ENCODE data around the gene PSMD14. TPM values are rescaled to one million over a fixed set of nuclear protein-coding genes. Genes with fewer than 3 reads are reported as not detected.
A peak's percentile ranks its signal among the peaks of the same experiment; 100 is the strongest.

PSMD14 gene
- total and polyA plus RNA-seq, 2 of the 8 experiments (the other 6 are each of a cell fraction or from before 2014, with no cell fraction given) = 53.9 to 88.7 TPM

DNA sequence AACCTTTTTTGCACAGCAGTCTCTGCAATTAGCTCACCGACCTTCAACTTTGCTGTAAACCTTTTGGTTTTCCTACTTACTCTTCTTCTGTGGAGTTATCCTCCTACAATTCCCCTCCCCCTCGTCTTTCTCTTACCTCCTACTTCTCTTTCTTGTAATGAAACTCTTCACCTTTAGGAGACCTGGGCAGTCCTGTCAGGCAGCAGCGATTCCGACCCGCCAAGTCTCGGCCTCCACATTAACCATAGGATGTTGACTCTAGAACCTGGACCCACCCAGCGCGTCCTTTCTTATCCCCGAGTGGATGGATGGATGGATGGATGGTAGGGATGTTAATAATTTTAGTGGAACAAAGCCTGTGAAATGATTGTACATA is 116.2 kb downstream of the PSMD14 start:
- H3K4me2 ChIP-seq (ENCODE audit: insufficient read depth in 1 of 2, low read depth in 2 of 2, low read length in 2 of 2) = peak overlapping the region; percentile 72 to 99
- H3K9me3 ChIP-seq (ENCODE audit: insufficient read depth in 2 of 2, low read depth in 1 of 2, low read length in 1 of 2) = no peaks in the 10 kb centered on the region
- ChIA-PET POLR2A (ENCODE audit: partially characterized antibody) (interaction anchor here (1.5 kb wide), 1 partner anchor 10 kb away, joined by 7 read pairs; no protein-coding TSS in a partner anchor), CTCF (ENCODE audit: partially characterized antibody) (interaction anchor here (1.2 to 1.5 kb wide), 2 partner anchors 10 to 13 kb away, joined by 3 to 4 read pairs; no protein-coding TSS in a partner anchor)
- H2BK15ac ChIP-seq (ENCODE audit: low read length) = no peak overlapping the region
- no peak overlapping the region for H3K14ac ChIP-seq (ENCODE audit: insufficient read length)
- peaks cover 0 to 3% (median 0%) of the 10 kb centered on the region in 4 experiments; a peak in 1 of 8 replicates for H3K36me3 ChIP-seq (ENCODE audit: control insufficient read depth in 2 of 4, insufficient read depth in 4 of 4, low read length in 3 of 4)
- H3K4me3 ChIP-seq (ENCODE audit: extremely low read depth in 1 of 4, insufficient read depth in 2 of 4, low read depth in 3 of 4, low read length in 4 of 4) = peak overlapping the region; percentile 24 to 57 (median 48); a peak in 6 of 8 replicates
- no peak for DNase-seq (ENCODE audit: low read depth in 1 of 2, low spot score in 2 of 2)
- no peak overlapping the region for H3K9ac ChIP-seq (replicated peaks in 1 of 4; ENCODE audit: extremely low read depth in 1 of 4, low read depth in 3 of 4, low read length in 3 of 4)
- TF ChIP-seq TAF7 (optimal IDR thresholded peaks at IDR 0.05; ENCODE audit: borderline replicate concordance, low read depth, low read length) = no peak
- no peak for TF ChIP-seq ASH2L (IDR thresholded peaks at IDR 0.05; ENCODE audit: low read length)
- TF ChIP-seq SUZ12 (IDR thresholded peaks at IDR 0.05; ENCODE audit: low read length) = peak; percentile 31
- TF ChIP-seq RNF2 (IDR thresholded peaks at IDR 0.05; ENCODE audit: borderline replicate concordance, low read depth, low read length, missing control alignments, poor library complexity, severe bottlenecking) = peak; percentile 95
- peaks cover 83 to 100% (median 97%) of the 10 kb centered on the region in 4 experiments for H3K27me3 ChIP-seq (replicated peaks in 1 of 4; ENCODE audit: control insufficient read depth in 3 of 4, extremely low read depth in 1 of 4, insufficient read depth in 3 of 4, low read length in 3 of 4)
- no peak overlapping the region for H2BK12ac ChIP-seq (ENCODE audit: low read depth, low read length)
- FAIRE-seq = no peak
- H4K8ac ChIP-seq (ENCODE audit: extremely low read depth, insufficient read depth, low read length) = no peak overlapping the region
- no peak overlapping the region for H3K18ac ChIP-seq (ENCODE audit: extremely low read depth, low read length)
- no peak overlapping the region for H4K91ac ChIP-seq (replicated peaks; ENCODE audit: insufficient read length, low read length)
- 6% methylated on average over 9 of the region's 9 CpGs; no CpG with 5 or more reads in 1 of the 2 experiments for WGBS, 2 experiments (ENCODE audit: extremely low coverage in 1 of 2, insufficient coverage in 1 of 2, insufficient read length in 1 of 2, insufficient replicate concordance in 2 of 2, low coverage in 1 of 2, low lambda C conversion rate in 2 of 2, missing lambda C conversion rate in 1 of 2)
- no peak overlapping the region for H4K5ac ChIP-seq (ENCODE audit: insufficient read length, low read depth, low read length)
- no peak overlapping the region for H3K4ac ChIP-seq (replicated peaks; ENCODE audit: insufficient read length, low read depth, low read length)
- peaks cover 12% of the 10 kb centered on the region for H3K23me2 ChIP-seq (ENCODE audit: low read depth, low read length)
- H3K23ac ChIP-seq (ENCODE audit: insufficient read length) = no peak overlapping the region
- no peaks in the 10 kb centered on the region for H3K79me2 ChIP-seq (ENCODE audit: control insufficient read depth in 1 of 2, insufficient read depth in 2 of 2, low read length in 2 of 2)
- H4K20me1 ChIP-seq (replicated peaks in 1 of 2; ENCODE audit: control insufficient read depth in 1 of 2, insufficient read depth in 2 of 2, low read length in 2 of 2) = peaks cover 3 to 22% of the 10 kb centered on the region in 2 experiments
- no peak overlapping the region for H2AK5ac ChIP-seq (ENCODE audit: low read depth, low read length)
- no peak overlapping the region for H2BK5ac ChIP-seq (ENCODE audit: low read depth, low read length)
- H2AFZ ChIP-seq (ENCODE audit: low read length) = no peak overlapping the region
- H3K56ac ChIP-seq (replicated peaks; ENCODE audit: insufficient read length, low read depth, low read length) = no peak overlapping the region
- no peak overlapping the region for H2BK120ac ChIP-seq (replicated peaks; ENCODE audit: low read depth, low read length)
- no peak overlapping the region for H2BK20ac ChIP-seq (ENCODE audit: low read length)
- H3K4me1 ChIP-seq (replicated peaks in 1 of 4; ENCODE audit: control insufficient read depth in 3 of 4, insufficient read depth in 4 of 4, low read length in 3 of 4) = peaks cover 0 to 16% (median 4%) of the 10 kb centered on the region in 4 experiments; a peak in 5 of 7 replicates
- no peak overlapping the region for H3K27ac ChIP-seq (ENCODE audit: low read depth, low read length)
- no peaks in the 10 kb centered on the region for H3K79me1 ChIP-seq (ENCODE audit: low read depth, low read length)

Data from H1 (cell line).